Lower lobe of right lung (tissue), 2 donors: ENCODE data around the gene BMAL1. TPM values are rescaled to one million over a fixed set of nuclear protein-coding genes. Genes with fewer than 3 reads are reported as not detected.
A peak's percentile ranks its signal among the peaks of the same experiment; 100 is the strongest.

Experiments
- ATAC-seq, 2 donors: fragments of 200-7000 bp; cut with Tn5 transposase; one replicate each; pipeline ENCODE4 v1.9.1; 2020 to 2022; ENCODE audit warnings: mild to moderate bottlenecking in 2 of 2, moderate library complexity in 2 of 2
- DNase-seq: peaks from one replicate; pipeline ENCODE4 v3.0.0-alpha.2; 2020
- H3K27ac ChIP-seq: fragments of 200-600 bp; one replicate; pipeline ENCODE4 v1.8.0; 2022
- H3K27me3 ChIP-seq: fragments of 200-600 bp; one replicate; pipeline ENCODE4 v1.8.0; 2022; ENCODE audit warnings: low read depth
- H3K36me3 ChIP-seq: fragments of 200-600 bp; one replicate; pipeline ENCODE4 v1.8.0; 2022; ENCODE audit warnings: mild to moderate bottlenecking
- H3K4me1 ChIP-seq: fragments of 200-600 bp; one replicate; pipeline ENCODE4 v1.8.0; 2022
- H3K4me3 ChIP-seq: fragments of 200-600 bp; one replicate; pipeline ENCODE4 v1.8.0; 2022; ENCODE audit warnings: mild to moderate bottlenecking
- H3K9me3 ChIP-seq: fragments of 200-600 bp; one replicate; pipeline ENCODE4 v1.8.0; 2022
- intact Hi-C: fragments of 100-400 bp; cut with DNase I; formaldehyde crosslinking; loops from one replicate; pipeline ENCODE4 v1.11.0; 2022
- long read RNA-seq: library from polyadenylated mRNA; unstranded; transcript quantifications from one replicate; pipeline ENCODE4 v2.0.0, GENCODE V29; 2021
- total RNA-seq: library from RNA; stranded (reverse); fragmentation: NEBNext Ultra II Directional; extraction: Animal tissue kit (Norgen Biotek cat#: 25700); gene quantifications from one replicate; pipeline ENCODE4 v1.2.1, GENCODE V29; 2021
- TF ChIP-seq, protein P1 (sequence below): fragments of 200-600 bp; IDR thresholded peaks from one replicate; pipeline ENCODE4 v1.8.0; 2022; ENCODE audit warnings: antibody characterized with exemption, mild to moderate bottlenecking
- donor health status: DM: no; HTN: yes; CAD: no; lungs with severe emphysema.

Gene BMAL1
- total RNA-seq: 25.2 TPM
- long read RNA-seq, partial matches to known transcripts: 3 of 30 reads
- long read RNA-seq, other reads (novel, unspliced or antisense): 21 of 30 reads

DNA sequence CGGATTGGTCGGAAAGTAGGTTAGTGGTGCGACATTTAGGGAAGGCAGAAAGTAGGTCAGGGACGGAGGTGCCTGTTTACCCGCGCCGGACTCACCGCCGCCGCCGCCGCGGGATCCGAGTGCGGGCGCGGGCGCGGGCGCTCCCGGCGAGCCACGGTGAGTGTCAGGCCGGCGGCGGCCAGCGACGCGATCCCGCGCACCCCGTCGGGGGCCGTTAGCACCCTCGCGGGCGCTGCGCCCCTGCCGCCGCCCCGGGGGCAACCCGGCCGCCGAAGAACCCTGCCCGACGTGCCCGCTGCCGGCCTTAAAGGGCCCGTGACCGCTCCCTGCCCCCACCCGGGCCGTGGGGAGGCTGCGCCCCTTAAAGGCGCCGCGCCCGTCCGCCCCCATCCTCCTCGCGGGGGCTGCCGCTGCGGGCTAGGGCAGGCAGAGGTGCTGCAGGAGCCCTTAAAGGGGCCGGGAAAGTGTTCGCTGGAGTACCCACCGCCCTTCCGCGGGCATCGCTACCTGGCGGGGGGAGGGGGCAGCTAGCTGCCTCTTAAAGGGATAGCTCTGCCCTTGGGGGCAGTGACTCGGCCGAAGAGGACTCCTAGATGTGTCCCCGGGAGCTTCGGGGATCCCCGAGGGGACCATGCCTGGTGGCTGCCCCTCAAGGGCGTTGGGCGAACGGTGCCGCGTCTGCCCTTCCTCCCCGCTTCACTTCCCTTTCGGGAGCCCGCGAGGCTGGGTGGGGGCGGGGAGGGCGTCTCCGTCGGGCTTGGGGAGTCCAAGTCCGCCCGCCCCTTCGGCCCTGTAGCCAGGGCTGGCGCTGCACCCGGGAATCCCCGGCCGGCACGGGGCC is at the start of gene BMAL1:
Gene BMAL1 (plus strand): TSS at position 23 of the 841 bp plus-strand sequence. CDS start 76,519 bp downstream, outside the sequence.
- DNase-seq: peak; percentile 84
- intact Hi-C loops: no loop called here
- peak; percentile 18 to 35 for ATAC-seq
- TF ChIP-seq, protein P1, sequence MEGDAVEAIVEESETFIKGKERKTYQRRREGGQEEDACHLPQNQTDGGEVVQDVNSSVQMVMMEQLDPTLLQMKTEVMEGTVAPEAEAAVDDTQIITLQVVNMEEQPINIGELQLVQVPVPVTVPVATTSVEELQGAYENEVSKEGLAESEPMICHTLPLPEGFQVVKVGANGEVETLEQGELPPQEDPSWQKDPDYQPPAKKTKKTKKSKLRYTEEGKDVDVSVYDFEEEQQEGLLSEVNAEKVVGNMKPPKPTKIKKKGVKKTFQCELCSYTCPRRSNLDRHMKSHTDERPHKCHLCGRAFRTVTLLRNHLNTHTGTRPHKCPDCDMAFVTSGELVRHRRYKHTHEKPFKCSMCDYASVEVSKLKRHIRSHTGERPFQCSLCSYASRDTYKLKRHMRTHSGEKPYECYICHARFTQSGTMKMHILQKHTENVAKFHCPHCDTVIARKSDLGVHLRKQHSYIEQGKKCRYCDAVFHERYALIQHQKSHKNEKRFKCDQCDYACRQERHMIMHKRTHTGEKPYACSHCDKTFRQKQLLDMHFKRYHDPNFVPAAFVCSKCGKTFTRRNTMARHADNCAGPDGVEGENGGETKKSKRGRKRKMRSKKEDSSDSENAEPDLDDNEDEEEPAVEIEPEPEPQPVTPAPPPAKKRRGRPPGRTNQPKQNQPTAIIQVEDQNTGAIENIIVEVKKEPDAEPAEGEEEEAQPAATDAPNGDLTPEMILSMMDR: no peak
- Histone ChIP-seq H3K27me3 (peaks cover 10% of the 10 kb centered on the region), H3K4me3 (peak within 1 kb of the TSS; percentile 100), H3K9me3 (no peaks in the 10 kb centered on the region), H3K36me3 (no peaks in the 10 kb centered on the region), H3K27ac (peak within 1 kb of the TSS; percentile 87), H3K4me1 (peaks cover 30% of the 10 kb centered on the region)

DNA sequence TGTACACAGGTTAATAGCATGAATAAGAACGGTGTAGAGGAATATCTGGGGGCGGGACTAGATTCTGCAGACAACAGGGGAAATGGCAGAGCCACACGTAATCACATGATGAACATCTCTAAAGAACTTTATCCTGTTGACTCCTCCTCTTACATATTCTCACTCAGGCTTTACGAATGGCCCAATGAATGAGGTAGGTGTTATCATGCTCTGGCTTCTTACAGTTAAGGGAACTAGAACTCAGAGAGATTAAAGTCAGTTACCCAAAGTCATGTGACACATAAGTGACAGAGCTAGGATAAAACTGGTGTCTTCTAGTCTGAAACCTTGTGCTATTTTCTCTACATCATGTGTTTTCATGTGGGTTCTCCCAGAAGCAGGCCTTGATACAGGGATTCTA is 49.0 kb upstream of the BMAL1 start:
- H3K9me3 ChIP-seq: no peaks in the 10 kb centered on the region
- DNase-seq (no peak), ATAC-seq (no peak)
- intact Hi-C loops: no loop called here
- no peaks in the 10 kb centered on the region for H3K27me3 ChIP-seq
- no peak overlapping the region for H3K4me3 ChIP-seq
- TF ChIP-seq, protein P1: no peak
- H3K27ac ChIP-seq: no peak overlapping the region
- H3K36me3 ChIP-seq: no peaks in the 10 kb centered on the region
- H3K4me1 ChIP-seq: no peaks in the 10 kb centered on the region

DNA sequence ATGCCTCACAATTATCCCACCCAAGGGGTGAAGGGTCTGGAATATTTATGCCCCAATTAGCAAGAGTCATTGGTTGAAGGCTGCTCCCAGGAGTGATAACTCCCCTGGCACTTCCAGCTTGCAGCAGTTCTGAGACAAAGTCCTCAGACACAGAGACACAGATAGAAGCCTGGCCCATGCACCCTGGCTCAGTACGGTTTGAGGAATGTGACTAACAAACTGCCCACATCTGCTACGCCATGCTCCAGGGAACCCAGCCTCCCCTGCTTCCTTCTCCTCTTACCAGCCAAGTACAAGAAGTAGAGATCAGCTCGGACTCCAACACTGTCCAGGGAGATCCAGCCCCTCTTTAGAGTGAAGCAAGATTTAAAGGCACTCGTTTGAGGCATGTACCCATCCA is 48.5 kb upstream of the BMAL1 start:
- TF ChIP-seq, protein P1: no peak
- intact Hi-C loops: no loop called here
- H3K9me3 ChIP-seq: no peaks in the 10 kb centered on the region
- H3K27ac ChIP-seq: no peak overlapping the region
- H3K36me3 ChIP-seq: no peaks in the 10 kb centered on the region
- H3K4me3 ChIP-seq: no peak overlapping the region
- H3K27me3 ChIP-seq: no peaks in the 10 kb centered on the region
- H3K4me1 ChIP-seq: no peaks in the 10 kb centered on the region
- DNase-seq (no peak), ATAC-seq (peak; percentile 16 to 65)

DNA sequence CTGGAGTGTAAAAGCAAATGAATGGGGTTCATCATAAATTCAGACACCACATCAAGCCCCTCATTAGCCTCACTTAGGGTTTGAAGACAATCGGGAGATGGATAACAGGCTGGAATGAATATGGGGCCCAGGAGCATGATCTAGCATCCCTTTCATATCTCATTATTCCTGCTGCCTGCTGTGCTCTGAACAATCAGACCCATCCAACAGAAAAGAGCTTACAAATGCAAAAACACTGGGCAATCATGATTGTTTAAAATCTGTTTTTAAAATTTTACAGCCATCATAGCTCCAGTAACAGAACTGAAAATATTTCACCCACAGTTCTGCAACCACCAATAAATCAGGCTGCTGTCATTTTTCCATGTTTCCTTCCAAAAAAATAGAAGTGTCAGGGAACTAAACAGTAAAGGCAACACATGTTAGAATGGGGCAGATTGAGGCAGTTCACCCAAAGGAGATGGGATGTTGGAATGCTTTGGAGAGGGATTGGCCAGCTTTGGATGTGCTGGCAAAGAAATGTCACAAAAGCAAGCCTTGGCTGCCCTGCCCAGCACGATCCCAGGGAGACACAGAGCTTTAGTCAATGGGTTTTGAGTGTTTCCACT is 47.8 kb upstream of the BMAL1 start:
- intact Hi-C loops: no loop called here
- Histone ChIP-seq H3K36me3 (no peaks in the 10 kb centered on the region), H3K27me3 (no peaks in the 10 kb centered on the region), H3K4me3 (no peak overlapping the region), H3K27ac (no peak overlapping the region), H3K9me3 (no peaks in the 10 kb centered on the region), H3K4me1 (no peaks in the 10 kb centered on the region)
- ATAC-seq (peak; percentile 36 to 45), DNase-seq (no peak)
- TF ChIP-seq, protein P1: no peak

DNA sequence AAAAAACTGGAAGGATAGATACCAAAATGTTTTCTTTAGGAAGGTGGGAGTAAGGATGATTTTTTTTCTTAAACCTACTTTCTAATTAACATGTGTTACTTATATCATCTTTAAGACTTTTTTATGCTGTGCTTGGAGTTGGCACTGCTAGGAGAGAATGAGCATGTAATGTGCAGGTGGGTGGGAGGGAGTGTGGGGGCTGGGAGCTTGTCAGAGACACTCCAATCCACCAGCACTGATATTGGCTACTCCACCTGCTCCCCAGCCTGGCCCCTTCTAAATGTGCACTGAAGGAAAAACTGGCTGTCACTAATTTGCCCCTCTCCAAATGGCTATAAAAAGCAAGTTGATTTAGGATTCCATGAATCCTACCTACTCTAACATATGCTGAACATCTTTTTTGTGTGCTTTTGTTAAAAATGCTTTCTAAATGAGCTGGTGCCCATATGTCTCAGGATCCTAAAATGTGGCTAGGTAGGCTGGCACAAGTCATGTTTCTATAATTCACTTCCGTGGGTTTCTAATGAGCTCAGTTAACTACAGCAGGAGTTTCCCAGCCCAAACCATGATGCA is 44.3 kb upstream of the BMAL1 start:
- Histone ChIP-seq H3K4me3 (no peak overlapping the region), H3K4me1 (no peaks in the 10 kb centered on the region), H3K36me3 (no peaks in the 10 kb centered on the region), H3K27me3 (no peaks in the 10 kb centered on the region), H3K27ac (no peak overlapping the region), H3K9me3 (no peaks in the 10 kb centered on the region)
- TF ChIP-seq, protein P1: no peak
- DNase-seq (no peak), ATAC-seq (no peak)
- intact Hi-C loops: no loop called here
